ENCODE measurements around the gene CAMK2A.

DNA sequence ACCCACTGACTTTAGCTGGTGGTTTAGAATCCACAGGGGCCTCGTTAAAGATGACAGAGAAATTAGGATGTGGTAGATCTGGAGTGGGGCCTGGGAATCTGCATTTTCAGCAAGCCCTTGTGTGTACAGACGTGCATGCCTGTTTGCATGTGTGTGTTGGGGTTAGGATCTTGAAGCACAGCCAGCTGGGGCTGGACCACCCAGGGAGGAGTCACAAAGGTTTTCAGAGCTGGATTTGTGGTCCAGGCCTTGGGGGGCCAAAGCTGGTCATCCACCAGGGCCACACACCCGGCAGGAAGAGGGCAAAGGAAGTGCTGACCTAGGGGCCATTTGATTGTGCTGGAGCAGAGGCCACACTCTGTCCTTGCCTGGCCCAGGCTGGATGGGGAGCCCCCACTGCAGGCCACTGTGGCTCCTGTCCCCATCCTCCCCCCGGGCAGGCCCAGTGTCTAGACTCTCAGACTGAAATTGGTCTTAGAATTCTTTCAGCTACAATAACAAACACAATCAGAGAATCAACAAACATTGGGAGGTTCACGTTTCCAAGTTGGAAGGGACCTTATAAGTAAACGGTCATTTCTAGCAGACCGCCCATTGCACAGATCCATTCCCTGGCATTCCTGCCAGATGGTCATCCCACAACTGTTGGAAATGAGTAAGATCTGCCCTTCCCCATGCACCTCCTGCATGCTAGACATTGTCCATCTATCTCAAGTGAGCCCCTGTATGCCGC is 112.7 kb downstream of the CAMK2A start:
- TF ChIP-seq, protein P1, sequence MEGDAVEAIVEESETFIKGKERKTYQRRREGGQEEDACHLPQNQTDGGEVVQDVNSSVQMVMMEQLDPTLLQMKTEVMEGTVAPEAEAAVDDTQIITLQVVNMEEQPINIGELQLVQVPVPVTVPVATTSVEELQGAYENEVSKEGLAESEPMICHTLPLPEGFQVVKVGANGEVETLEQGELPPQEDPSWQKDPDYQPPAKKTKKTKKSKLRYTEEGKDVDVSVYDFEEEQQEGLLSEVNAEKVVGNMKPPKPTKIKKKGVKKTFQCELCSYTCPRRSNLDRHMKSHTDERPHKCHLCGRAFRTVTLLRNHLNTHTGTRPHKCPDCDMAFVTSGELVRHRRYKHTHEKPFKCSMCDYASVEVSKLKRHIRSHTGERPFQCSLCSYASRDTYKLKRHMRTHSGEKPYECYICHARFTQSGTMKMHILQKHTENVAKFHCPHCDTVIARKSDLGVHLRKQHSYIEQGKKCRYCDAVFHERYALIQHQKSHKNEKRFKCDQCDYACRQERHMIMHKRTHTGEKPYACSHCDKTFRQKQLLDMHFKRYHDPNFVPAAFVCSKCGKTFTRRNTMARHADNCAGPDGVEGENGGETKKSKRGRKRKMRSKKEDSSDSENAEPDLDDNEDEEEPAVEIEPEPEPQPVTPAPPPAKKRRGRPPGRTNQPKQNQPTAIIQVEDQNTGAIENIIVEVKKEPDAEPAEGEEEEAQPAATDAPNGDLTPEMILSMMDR (IDR thresholded peaks at IDR 0.05): no peak
- TF ChIP-seq POLR2A (IDR thresholded peaks at IDR 0.05): no peak
